GM12891 (cell line): ENCODE results near the gene RHBDD1.

Experiments used
- POLR2A ChIP-seq: IDR thresholded peaks from 2 replicates; pipeline ENCODE4 v1.6.1; 2011; ENCODE audit warnings: low read depth, low read length, control low read depth
- POLR2AphosphoS5 ChIP-seq: IDR thresholded peaks from 2 replicates; pipeline ENCODE4 v1.6.1; 2011; ENCODE audit warnings: low read depth, low read length, control low read depth
- TAF1 ChIP-seq: IDR thresholded peaks from 2 replicates; pipeline ENCODE4 v1.6.1; 2011; ENCODE audit warnings: low read depth, low read length, control low read depth

GRCh38 chr2:226891780-226892590 is 56.1 kb downstream of the RHBDD1 start:
- no peak for TF ChIP-seq TAF1
- TF ChIP-seq POLR2AphosphoS5, result no peak
- TF ChIP-seq POLR2A, result no peak
